Mucosa of rectum (tissue), 2 donors: Measurements from ENCODE around the gene IFNAR2.
"Not testable (repeated sequence)": the region's sequence is repeated elsewhere in the genome, so short reads cannot be mapped to it uniquely, and the experiment has no call there.

Experiments used
- H3K27ac ChIP-seq, 2 donors: one replicate each; pipeline ENCODE4 v1.7.0; 2013; ENCODE audit warnings: inconsistent platforms in 2 of 2, low read depth in 2 of 2, low read length in 2 of 2
- H3K27me3 ChIP-seq, 2 donors: one replicate each; pipeline ENCODE4 v1.7.0; 2013; ENCODE audit warnings: low read length in 2 of 2; ENCODE audit not compliant: control insufficient read depth in 2 of 2, insufficient read depth in 2 of 2
- H3K36me3 ChIP-seq, 2 donors: one replicate each; pipeline ENCODE4 v1.7.0; 2013; ENCODE audit warnings: low read length in 2 of 2; ENCODE audit not compliant: control insufficient read depth in 2 of 2, insufficient read depth in 2 of 2
- H3K4me1 ChIP-seq, 2 donors: one replicate each; pipeline ENCODE4 v1.7.0; 2013; ENCODE audit warnings: low read length in 2 of 2, mild to moderate bottlenecking in 1 of 2; ENCODE audit not compliant: control insufficient read depth in 2 of 2, insufficient read depth in 2 of 2
- H3K4me3 ChIP-seq, 2 donors: one replicate each; pipeline ENCODE4 v1.7.0; 2013; ENCODE audit warnings: low read length in 2 of 2
- H3K9ac ChIP-seq, 2 donors: one replicate each; pipeline ENCODE4 v1.7.0; 2013; ENCODE audit warnings: low read length in 2 of 2, low read depth in 1 of 2, mild to moderate bottlenecking in 1 of 2
- H3K9me3 ChIP-seq, 2 donors: one replicate each; pipeline ENCODE4 v1.7.0; 2013; ENCODE audit warnings: low read length in 2 of 2; ENCODE audit not compliant: control insufficient read depth in 2 of 2
- donor health status: healthy.
- donor health status: Normal muscosa, but diverticular disease.

The IFNAR2 gene

DNA sequence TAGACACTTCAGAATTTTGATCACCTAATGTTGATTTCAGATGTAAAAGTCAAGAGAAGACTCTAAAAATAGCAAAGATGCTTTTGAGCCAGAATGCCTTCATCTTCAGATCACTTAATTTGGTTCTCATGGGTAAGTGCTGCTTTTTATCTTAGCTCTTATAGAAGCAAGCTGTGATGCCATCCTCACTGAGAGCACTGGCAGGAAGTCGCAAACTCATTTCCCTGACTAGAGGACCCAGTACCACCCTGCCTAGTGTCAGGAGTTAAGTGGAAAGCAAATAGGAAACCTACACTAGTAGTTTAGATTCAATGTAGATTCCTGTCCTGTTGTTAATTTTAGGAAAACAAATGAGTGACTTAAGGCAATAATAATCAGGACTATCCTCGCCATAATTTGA lies 12.1 kb downstream of the IFNAR2 start:
- no peak overlapping the region for H3K9ac ChIP-seq
- no peaks in the 10 kb centered on the region for H3K27me3 ChIP-seq
- peaks cover 4 to 6% of the 10 kb centered on the region in 2 donors for H3K4me1 ChIP-seq
- no peak overlapping the region for H3K27ac ChIP-seq
- peaks cover 10% of the 10 kb centered on the region in 2 donors for H3K36me3 ChIP-seq
- no peaks in the 10 kb centered on the region for H3K9me3 ChIP-seq
- no peak overlapping the region for H3K4me3 ChIP-seq

GRCh38 chr21:33242846-33243245 lies 13.1 kb downstream of the IFNAR2 start:
- H3K4me3 ChIP-seq, H3K9me3 ChIP-seq, H3K9ac ChIP-seq, H3K27me3 ChIP-seq, H3K4me1 ChIP-seq, H3K27ac ChIP-seq: not testable (repeated sequence)
- H3K36me3 ChIP-seq, result peaks cover 15% of the 10 kb centered on the region in 2 donors

DNA sequence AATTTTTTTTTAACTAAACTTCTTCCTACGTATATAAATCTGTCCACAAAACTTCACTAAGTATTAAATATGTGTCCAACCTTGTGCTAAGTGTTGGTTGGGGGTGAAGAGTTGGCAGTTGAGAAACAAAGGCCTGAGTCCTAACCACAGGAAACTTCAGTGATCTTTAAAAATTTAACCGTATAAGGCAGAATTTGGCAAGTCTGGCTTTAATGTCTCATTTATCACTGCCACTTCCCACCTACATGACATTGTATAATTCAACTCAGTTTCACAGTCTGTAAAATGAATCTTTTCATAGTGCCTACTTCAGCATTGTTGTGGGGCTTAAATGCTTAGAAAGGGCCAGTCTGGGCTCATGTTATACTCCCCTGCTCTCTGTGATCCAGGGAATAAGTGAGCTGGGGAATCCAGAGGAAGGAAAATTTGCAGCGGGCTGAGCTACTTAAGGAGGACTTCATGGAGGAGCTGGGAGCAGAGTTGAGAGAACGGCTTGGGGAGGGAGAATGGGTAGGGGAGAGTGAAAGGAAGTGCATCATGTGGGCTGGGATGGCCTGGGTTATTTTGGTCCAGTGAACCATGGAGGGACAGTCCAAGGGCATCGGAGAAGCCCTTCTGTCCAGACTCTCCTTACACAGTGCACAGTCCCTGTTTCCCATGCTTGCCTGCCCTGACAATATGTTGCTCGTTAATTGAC lies 14.5 kb downstream of the IFNAR2 start:
- peak overlapping the region in 1 of 2 donors; percentile 17 for H3K27ac ChIP-seq

GRCh38 chr21:33244779-33245105 lies 15.0 kb downstream of the IFNAR2 start:
- peaks cover 20 to 26% of the 10 kb centered on the region in 2 donors for H3K36me3 ChIP-seq
- no peaks in the 10 kb centered on the region for H3K9me3 ChIP-seq
- H3K9ac ChIP-seq, result no peak overlapping the region
- peak overlapping the region in 1 of 2 donors; percentile 17 for H3K27ac ChIP-seq
- H3K4me3 ChIP-seq, result no peak overlapping the region
- H3K4me1 ChIP-seq, result peaks cover 0 to 3% of the 10 kb centered on the region in 2 donors
- H3K27me3 ChIP-seq, result no peaks in the 10 kb centered on the region

More for the DNA sequence above, 14.5 kb downstream of the IFNAR2 start:
- peak overlapping the region in 1 of 2 donors; percentile 20 for H3K4me3 ChIP-seq
- H3K27me3 ChIP-seq, result no peaks in the 10 kb centered on the region
- H3K36me3 ChIP-seq, result peaks cover 15 to 21% of the 10 kb centered on the region in 2 donors
- H3K9ac ChIP-seq, result no peak overlapping the region
- H3K9me3 ChIP-seq, result no peaks in the 10 kb centered on the region
- peaks cover 0 to 3% of the 10 kb centered on the region in 2 donors for H3K4me1 ChIP-seq

- no peak overlapping the region for H3K4me3 ChIP-seq
- H3K9ac ChIP-seq, result no peak overlapping the region
- peaks cover 0 to 3% of the 10 kb centered on the region in 2 donors for H3K4me1 ChIP-seq
- no peaks in the 10 kb centered on the region for H3K27me3 ChIP-seq
- no peak overlapping the region for H3K27ac ChIP-seq
- no peaks in the 10 kb centered on the region for H3K9me3 ChIP-seq
- peaks cover 20 to 31% of the 10 kb centered on the region in 2 donors for H3K36me3 ChIP-seq
These were observed 15.7 kb downstream of the IFNAR2 start for GRCh38 chr21:33245289-33245918.

- H3K36me3 ChIP-seq, result peaks cover 20 to 37% of the 10 kb centered on the region in 2 donors
- no peak overlapping the region for H3K4me3 ChIP-seq
- no peak overlapping the region for H3K27ac ChIP-seq
- H3K9me3 ChIP-seq, result no peaks in the 10 kb centered on the region
- peaks cover 0 to 3% of the 10 kb centered on the region in 2 donors for H3K4me1 ChIP-seq
- H3K27me3 ChIP-seq, result no peaks in the 10 kb centered on the region
- H3K9ac ChIP-seq, result no peak overlapping the region
These were observed 16.8 kb downstream of the IFNAR2 start for GRCh38 chr21:33246506-33246905.

DNA sequence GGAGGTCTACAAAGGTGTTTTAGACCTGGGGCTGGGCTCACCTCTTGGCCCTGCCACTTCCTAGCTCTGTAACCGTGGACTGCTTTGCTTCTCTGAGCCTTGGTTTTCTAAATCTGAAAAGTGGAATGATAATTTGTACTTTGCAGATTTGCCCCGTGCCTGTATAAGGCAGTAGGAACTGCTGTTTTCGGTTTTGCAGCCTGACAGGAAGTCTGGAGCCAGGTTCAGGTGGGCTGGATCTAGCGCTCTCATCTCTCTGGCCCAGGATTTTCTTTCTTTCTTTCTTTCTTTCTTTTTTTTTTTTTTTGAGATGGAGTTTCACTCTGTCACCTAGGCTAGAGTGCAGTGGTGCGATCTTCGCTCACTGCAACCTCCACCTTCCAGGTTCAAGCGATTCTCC lies 17.2 kb downstream of the IFNAR2 start:
- no peak overlapping the region for H3K9ac ChIP-seq
- H3K36me3 ChIP-seq, result peaks cover 20 to 37% of the 10 kb centered on the region in 2 donors
- H3K9me3 ChIP-seq, result no peaks in the 10 kb centered on the region
- H3K27ac ChIP-seq, result no peak overlapping the region
- H3K27me3 ChIP-seq, result no peaks in the 10 kb centered on the region
- no peak overlapping the region for H3K4me3 ChIP-seq
- H3K4me1 ChIP-seq, result peaks cover 0 to 3% of the 10 kb centered on the region in 2 donors

DNA sequence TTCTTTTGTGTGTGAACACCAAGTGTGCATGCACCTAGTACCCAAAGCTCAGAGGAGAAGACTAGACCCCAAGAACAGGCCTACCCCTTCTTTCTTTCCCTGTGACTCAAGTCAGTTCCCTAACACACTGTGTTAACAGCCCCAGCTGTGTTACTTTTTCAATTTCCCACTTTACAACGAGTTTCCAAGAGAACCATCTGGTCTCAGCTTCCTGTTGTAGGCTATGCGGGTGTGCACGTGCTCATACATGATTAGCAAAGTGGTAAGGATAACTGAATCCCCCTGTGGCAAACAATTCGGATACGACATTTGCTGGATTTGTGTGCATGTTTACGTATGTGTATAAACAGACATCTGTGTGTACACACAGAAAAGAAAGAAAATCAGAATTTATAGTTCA lies 17.9 kb downstream of the IFNAR2 start:
- Histone ChIP-seq H3K9ac (no peak overlapping the region), H3K4me3 (no peak overlapping the region), H3K4me1 (peaks cover 0 to 3% of the 10 kb centered on the region in 2 donors), H3K9me3 (no peaks in the 10 kb centered on the region), H3K36me3 (peaks cover 22 to 37% of the 10 kb centered on the region in 2 donors), H3K27me3 (no peaks in the 10 kb centered on the region), H3K27ac (no peak overlapping the region)

DNA sequence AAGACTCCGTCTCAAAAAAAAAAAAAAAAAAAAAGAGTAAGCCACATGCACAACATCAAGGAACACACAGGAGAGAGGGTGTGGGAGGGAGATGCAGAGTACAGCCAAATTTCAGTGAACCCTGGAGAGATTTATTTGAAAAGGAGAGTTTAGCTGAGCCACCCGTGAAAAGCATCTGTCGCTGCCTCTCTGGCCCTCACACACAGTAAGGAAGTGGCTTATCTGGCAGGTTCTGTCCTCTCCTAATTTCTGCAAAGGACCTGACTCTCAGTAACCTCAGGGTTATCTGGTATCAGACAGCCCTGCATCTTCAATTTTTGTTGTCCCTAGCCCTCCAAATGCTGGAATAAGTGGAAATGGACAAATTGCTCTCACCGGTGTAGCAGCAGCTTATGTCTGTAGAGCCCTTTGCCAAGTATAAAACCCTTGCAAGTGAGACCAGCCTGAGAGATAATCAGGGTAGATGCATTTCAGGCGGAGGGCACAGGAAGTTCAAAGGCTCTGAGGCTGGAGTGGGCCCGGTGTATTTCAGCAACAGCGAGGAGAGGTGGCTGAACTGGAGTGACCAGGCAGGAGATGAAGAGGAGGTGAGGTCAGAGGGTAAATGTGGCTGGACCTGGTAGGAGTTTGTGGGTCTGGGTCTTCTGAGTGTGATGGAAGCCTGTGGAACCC lies 19.7 kb downstream of the IFNAR2 start:
- Histone ChIP-seq H3K36me3 (peaks cover 29 to 52% of the 10 kb centered on the region in 2 donors), H3K9ac (no peak overlapping the region), H3K9me3 (no peaks in the 10 kb centered on the region), H3K4me3 (no peak overlapping the region), H3K27ac (no peak overlapping the region), H3K27me3 (no peaks in the 10 kb centered on the region), H3K4me1 (peaks cover 0 to 2% of the 10 kb centered on the region in 2 donors)

GRCh38 chr21:33251119-33251518 lies 21.4 kb downstream of the IFNAR2 start:
- Histone ChIP-seq H3K4me1 (no peaks in the 10 kb centered on the region), H3K4me3 (no peak overlapping the region), H3K9ac (no peak overlapping the region), H3K27me3 (no peaks in the 10 kb centered on the region), H3K36me3 (peaks cover 26 to 52% of the 10 kb centered on the region in 2 donors), H3K9me3 (no peaks in the 10 kb centered on the region), H3K27ac (no peak overlapping the region)
